MM.1S (cell line): ENCODE data around the gene MRPS6.

ENCODE experiments used
- EZH2 ChIP-seq: fragments of 300-600 bp; sonication (generic); optimal IDR thresholded peaks from 2 replicates; pipeline ENCODE3; 2017; ENCODE audit warnings: low read depth, mild to moderate bottlenecking, antibody characterized with exemption, low read length, mixed read lengths
- EZH2phosphoT487 ChIP-seq: fragments of 300-600 bp; sonication (generic); IDR thresholded peaks from 2 replicates; pipeline ENCODE4 v1.6.1; 2018; ENCODE audit warnings: antibody characterized with exemption, low read length
- TF ChIP-seq, protein P1 (sequence below): fragments of 300-600 bp; sonication (generic); IDR thresholded peaks from 2 replicates; pipeline ENCODE4 v1.5.1; 2016; ENCODE audit warnings: antibody characterized with exemption, low read length, mixed read lengths

DNA sequence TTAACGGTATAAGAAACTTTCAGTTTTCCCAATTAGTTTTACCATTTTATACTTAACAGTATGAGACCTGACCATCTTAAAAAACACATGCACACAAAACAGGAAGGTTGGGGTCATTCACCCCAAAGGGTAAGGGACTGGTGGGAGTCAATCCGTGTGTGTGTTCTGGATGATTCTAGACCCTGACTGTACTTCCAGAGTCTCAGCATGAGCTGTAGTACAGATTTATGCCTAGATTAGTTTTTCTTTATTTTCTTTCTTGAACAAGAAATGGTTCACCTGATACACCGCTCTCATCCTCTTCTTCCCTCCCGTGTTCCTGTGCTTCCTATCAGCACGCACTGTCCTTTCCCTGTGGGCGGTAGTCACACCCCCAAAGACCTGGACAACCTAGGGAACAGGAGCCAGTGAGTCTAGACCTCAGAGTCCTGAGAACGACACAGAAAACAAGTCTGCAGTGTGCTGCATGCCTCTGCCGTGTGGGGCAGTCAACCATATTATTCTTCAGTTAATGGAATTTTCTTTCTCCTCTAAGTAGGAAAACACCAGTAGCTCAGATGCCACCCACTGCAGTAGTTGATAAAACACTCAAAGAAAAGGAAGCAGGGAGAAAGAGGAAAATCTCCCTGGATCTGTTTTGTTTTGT, 38.9 kb upstream of the MRPS6 start:
- TF ChIP-seq, protein P1, sequence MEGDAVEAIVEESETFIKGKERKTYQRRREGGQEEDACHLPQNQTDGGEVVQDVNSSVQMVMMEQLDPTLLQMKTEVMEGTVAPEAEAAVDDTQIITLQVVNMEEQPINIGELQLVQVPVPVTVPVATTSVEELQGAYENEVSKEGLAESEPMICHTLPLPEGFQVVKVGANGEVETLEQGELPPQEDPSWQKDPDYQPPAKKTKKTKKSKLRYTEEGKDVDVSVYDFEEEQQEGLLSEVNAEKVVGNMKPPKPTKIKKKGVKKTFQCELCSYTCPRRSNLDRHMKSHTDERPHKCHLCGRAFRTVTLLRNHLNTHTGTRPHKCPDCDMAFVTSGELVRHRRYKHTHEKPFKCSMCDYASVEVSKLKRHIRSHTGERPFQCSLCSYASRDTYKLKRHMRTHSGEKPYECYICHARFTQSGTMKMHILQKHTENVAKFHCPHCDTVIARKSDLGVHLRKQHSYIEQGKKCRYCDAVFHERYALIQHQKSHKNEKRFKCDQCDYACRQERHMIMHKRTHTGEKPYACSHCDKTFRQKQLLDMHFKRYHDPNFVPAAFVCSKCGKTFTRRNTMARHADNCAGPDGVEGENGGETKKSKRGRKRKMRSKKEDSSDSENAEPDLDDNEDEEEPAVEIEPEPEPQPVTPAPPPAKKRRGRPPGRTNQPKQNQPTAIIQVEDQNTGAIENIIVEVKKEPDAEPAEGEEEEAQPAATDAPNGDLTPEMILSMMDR: no peak
- TF ChIP-seq EZH2: no peak
- TF ChIP-seq EZH2phosphoT487: no peak
